ENCODE measurements around the gene THSD4.

Gene THSD4

DNA sequence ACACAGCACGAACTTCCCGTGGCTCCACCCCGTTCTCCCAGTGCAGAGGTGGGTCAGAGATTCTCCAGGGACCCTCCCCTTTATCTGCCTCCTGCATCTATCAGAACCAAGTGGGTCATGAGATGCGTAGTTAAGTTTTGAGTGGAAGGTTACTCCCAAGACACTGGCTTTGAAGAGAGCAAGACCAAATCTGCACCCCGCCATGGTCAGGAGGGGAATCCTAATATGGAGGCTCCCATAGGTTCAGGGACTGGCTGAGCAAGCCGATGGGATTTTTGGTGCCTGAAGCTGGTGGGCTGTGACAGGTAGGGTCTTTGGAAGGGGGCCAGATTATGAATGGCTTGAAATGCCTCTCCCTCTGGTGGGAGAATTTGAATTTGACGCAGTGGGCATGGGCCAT lies 488.1 kb downstream of the THSD4 start:
- DNase-seq: no peak

- no peak for DNase-seq
These were observed 492.1 kb downstream of the THSD4 start for GRCh38 chr15:71607383-71607782.

DNA sequence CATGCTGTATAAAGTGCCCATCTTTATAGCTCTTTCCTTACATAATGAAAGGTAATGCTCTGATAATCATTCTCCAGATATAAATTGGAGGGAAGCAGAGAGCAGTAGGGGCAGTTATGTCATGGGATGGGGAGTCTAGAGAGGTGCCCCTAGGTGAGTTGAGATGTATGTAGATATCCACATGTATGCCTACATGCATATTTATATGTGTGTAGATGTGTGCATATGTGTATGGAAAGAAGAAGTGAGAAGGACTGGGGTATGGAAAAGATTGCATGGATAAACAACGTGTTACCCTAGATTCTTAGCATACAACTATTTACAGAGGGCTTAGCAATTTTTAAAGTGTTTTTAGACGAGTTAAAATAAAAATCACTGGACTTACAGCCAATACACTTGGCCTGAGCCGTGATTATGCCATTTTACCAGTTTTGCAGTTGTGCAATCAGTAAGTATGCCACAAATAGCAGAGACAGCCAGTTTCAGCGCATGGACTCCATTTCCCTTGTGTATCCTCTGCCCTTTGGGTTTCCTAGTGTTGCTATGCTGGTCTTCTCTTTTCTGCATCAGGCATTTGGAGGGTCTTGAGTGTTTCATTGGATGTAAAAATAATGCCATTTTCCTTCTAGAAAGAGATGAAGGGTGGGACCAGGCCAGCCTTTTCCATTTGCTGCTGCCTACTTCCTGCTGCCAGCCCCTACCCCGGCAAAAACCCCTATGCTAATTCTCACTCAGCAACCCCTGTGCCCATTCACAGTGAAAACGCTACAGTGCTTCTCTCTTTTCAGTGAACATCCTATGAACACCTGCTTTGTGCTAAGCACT lies 495.7 kb downstream of the THSD4 start:
- DNase-seq: no peak

- DNase-seq: no peak
These were observed 496.5 kb downstream of the THSD4 start for GRCh38 chr15:71611553-71612396.

- DNase-seq: no peak
These were observed 497.1 kb downstream of the THSD4 start for GRCh38 chr15:71612397-71612722.

GRCh38 chr15:71612869-71613268 lies 497.6 kb downstream of the THSD4 start:
- DNase-seq: no peak

DNA sequence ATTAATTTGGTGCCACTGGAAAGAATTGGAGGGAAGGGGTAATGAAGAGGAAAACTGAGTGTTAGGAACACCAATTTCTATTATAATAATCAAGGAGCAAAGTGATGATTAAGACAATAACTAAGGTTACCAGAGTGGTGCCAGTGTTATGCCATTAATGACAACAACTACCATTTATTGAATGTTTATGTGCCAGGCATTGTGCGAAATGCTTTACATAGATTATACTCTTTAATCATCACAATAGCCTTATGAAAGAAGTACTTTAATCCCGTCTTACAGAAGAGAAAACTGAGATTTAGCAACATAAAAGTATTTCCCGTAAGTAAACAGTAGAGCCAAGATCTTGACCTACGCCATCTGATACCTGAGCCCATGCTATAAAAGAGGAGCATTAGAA lies 507.8 kb downstream of the THSD4 start:
- no peak for DNase-seq

DNA sequence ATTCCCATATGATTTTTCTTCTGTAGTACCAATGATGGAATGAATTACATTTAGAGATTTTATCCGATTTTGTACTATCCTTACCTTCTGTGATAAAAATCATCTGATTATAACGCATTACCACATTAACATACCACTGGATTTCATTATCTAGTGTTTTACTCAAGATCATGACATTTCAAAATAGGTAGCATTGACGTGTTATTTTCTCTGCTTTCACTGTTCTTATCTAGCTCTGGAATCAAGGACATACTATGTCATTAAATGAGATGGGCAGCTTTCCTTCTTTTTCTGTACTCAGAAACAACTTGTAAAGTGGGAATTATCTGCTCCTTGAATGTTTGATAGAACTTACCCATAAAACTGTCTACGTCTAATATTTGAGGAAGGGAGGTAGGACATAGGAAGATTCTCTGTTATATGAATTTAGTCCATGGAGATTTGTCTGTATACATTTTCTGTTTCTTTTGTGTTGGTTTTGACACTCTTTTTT lies 511.4 kb downstream of the THSD4 start:
- DNase-seq: no peak

- DNase-seq: no peak
These were observed 511.9 kb downstream of the THSD4 start for GRCh38 chr15:71627188-71627587.

DNA sequence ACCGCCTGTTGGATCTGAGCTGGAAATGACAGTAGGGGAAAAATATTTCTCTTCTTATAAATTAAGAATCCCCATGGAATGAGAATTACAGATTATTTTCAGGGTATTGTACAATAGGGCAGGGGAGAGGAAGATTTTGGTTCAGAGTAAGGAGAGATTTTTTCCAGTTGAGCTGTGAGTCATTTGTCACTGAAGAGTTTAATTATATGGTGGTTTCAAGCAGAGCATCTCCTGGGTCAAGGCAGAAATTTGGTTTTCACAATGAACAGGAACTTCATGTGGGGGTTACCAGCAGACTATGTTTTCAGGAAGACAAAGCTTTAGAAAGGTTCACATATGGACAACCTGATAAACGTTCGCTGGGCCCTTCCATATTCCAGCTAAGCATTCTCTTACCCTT lies 512.3 kb downstream of the THSD4 start:
- DNase-seq: no peak

- no peak for DNase-seq
These were observed 513.9 kb downstream of the THSD4 start for GRCh38 chr15:71628988-71629770.

GRCh38 chr15:71629781-71630474 lies 514.7 kb downstream of the THSD4 start:
- no peak for DNase-seq

GRCh38 chr15:71630475-71630809 lies 515.2 kb downstream of the THSD4 start:
- no peak for DNase-seq

GRCh38 chr15:71632576-71633195 lies 517.4 kb downstream of the THSD4 start:
- no peak for DNase-seq

- DNase-seq: no peak
These were observed 519.7 kb downstream of the THSD4 start for GRCh38 chr15:71634820-71635560.

DNA sequence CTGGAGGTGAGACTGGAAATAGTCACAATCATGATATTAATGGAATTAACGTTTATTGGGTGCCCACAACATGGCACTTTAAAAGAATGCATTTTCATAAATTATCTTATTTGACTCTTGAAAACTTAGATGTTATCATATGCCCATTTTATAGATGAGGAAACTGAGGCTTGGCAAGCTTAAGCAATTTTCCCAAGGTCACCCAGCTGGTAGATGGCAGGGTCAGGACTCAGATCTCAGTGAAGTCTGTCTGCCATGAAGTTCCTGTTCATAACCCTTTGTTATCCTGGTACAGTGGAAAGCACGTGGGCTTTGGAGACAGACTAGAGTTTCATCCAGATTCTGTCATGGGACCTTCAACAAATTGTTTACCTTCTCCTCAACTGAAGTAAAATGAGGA lies 520.5 kb downstream of the THSD4 start:
- DNase-seq: no peak

DNA sequence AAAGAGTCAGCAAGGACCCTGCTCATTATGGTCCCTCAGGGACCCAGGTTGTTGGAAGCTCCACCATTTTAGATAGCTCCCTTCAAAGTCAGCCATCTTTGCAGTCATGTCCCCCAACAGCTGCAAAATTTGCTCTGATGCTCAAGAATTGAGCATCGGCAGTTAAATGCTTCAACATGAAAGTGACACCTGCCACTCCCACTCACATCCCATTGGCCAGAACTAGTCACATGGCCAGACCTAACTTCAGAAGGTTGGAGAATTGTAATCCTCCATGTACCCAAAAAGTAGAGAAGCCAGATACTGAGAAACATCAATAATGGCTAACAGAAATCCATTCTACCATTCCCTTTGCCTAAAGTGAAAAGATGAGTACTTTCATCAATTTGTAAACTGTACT lies 523.6 kb downstream of the THSD4 start:
- no peak for DNase-seq

DNA sequence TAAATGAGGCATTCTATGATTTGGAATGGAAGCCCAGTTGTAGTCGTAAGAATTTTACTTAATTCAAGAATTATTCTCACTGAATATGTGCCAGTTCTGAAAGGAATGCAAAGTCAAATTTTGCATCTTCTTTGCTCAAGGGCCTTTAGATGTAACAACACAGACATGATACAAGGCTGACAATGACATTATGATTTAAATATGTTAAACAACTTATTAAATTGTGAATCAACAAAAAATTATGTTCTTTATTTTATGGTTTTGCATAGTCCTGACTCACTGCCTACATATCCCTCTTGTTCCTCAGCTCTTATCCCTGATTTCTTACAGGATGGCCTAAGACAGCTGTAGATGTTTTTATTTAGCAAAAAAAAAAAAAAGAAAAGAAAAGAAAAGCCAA lies 524.2 kb downstream of the THSD4 start:
- DNase-seq: no peak

GRCh38 chr15:71643918-71644317 lies 528.6 kb downstream of the THSD4 start:
- DNase-seq: no peak

DNA sequence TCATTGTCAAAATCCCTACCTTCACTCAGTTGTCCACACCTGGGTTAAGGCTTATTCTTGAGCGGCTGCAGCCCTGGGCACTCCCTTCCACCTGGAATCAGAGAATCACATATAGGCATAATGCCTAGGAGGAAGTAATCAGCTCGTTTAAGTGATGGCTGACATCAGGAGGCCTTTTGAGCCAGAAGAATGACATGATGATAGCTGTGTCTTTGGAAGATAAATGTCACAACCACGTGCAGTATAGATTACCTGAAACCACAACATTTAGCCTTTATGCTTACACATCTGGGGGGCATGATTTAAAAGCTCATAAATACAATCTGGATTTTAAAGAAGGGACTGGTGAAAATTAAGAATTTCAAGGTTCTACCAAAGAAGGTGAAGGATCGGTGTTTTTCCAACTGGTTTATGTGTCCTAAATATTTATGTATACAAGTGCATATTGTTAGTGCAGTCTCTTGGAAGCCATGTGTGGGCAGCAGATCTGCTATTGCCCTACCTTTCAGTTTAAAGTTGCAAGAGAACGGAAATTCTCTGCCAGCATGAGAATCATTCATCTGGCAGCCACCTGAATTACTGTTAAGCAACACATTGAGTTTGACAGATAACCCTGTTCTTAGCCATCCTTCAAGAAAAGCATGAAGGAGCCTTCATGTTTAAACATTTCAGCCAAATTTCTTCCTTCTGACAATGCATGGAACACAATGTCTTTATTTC lies 531.7 kb downstream of the THSD4 start:
- DNase-seq: no peak

- DNase-seq: no peak
These were observed 532.2 kb downstream of the THSD4 start for GRCh38 chr15:71647487-71647808.

Data from CD4-positive, alpha-beta T cell treated with Interleukin-12 subunit alpha and Interleukin-12 subunit beta, for 1 hour (primary cell).